Osteoblast (primary cell): ENCODE results near the gene ERBB4. TPM values are rescaled to one million over a fixed set of nuclear protein-coding genes. Genes with fewer than 3 reads are reported as not detected.

Experiments
- DNase-seq: peaks from one replicate; pipeline ENCODE4 v3.0.0; 2011; ENCODE audit warnings: low spot score, mixed read lengths; ENCODE audit not compliant: insufficient read length; ENCODE audit errors: missing footprints
- H2AFZ ChIP-seq: 2 replicates; pipeline ENCODE4 v1.6.0; 2011; ENCODE audit warnings: mild to moderate bottlenecking, low read length
- H3K27ac ChIP-seq: 2 replicates; pipeline ENCODE4 v1.5.1; 2011; ENCODE audit warnings: mild to moderate bottlenecking, low read depth, low read length, moderate library complexity
- H3K27me3 ChIP-seq: 2 replicates; pipeline ENCODE4 v1.6.0; 2012; ENCODE audit warnings: mild to moderate bottlenecking, control low read depth, inconsistent platforms, low read length, moderate library complexity; ENCODE audit not compliant: insufficient read depth
- H3K36me3 ChIP-seq: 2 replicates; pipeline ENCODE4 v1.5.1; 2011; ENCODE audit warnings: mild to moderate bottlenecking, low read length, control low read depth, moderate library complexity; ENCODE audit not compliant: insufficient read depth
- H3K4me1 ChIP-seq: 2 replicates; pipeline ENCODE4 v1.5.1; 2011; ENCODE audit warnings: mild to moderate bottlenecking, low read length, control low read depth, moderate library complexity; ENCODE audit not compliant: insufficient read depth
- H3K4me2 ChIP-seq: 2 replicates; pipeline ENCODE4 v1.6.0; 2011; ENCODE audit warnings: mild to moderate bottlenecking, low read length; ENCODE audit not compliant: insufficient read depth
- H3K4me3 ChIP-seq: fragments of 200-600 bp; sonication (generic); 3 replicates; pipeline ENCODE4 v1.5.1; 2012; ENCODE audit warnings: mild to moderate bottlenecking, low read length, inconsistent platforms; ENCODE audit not compliant: insufficient read depth
- H3K79me2 ChIP-seq: 2 replicates; pipeline ENCODE4 v1.6.0; 2012; ENCODE audit warnings: mild to moderate bottlenecking, low read length, control low read depth, inconsistent platforms; ENCODE audit not compliant: insufficient read depth
- H3K9me3 ChIP-seq: 2 replicates; pipeline ENCODE4 v1.5.1; 2011; ENCODE audit warnings: low read depth, low read length, control low read depth
- H4K20me1 ChIP-seq: 2 replicates; pipeline ENCODE4 v1.6.0; 2012; ENCODE audit warnings: mild to moderate bottlenecking, low read length, control low read depth; ENCODE audit not compliant: insufficient read depth
- CTCF ChIP-seq: IDR thresholded peaks from 2 replicates; pipeline ENCODE4 v1.5.1; 2011; ENCODE audit warnings: mild to moderate bottlenecking, low read depth, low read length, moderate library complexity; ENCODE audit errors: extremely low read depth
- total RNA-seq: library from RNA; depleted of rRNA; stranded (reverse); fragments of >200 nt; gene quantifications from 2 replicates; pipeline ENCODE4 v1.2.3, GENCODE V29; 2012

Gene ERBB4
- total RNA-seq, 1 donor: under 0.01 TPM

- no peaks in the 10 kb centered on the region for H3K9me3 ChIP-seq
- H3K4me1 ChIP-seq: no peaks in the 10 kb centered on the region
- no peaks in the 10 kb centered on the region for H3K27me3 ChIP-seq
- H3K79me2 ChIP-seq: no peaks in the 10 kb centered on the region
- H3K4me2 ChIP-seq: no peak overlapping the region
- H2AFZ ChIP-seq: no peak overlapping the region
- no peak for DNase-seq
- TF ChIP-seq CTCF: no peak
- H3K36me3 ChIP-seq: no peaks in the 10 kb centered on the region
- no peak overlapping the region for H3K4me3 ChIP-seq
- no peak overlapping the region for H3K27ac ChIP-seq
- H4K20me1 ChIP-seq: no peaks in the 10 kb centered on the region
These were observed 1205.2 kb downstream of the ERBB4 start for GRCh38 chr2:211333377-211333776.

GRCh38 chr2:211331736-211332135, 1206.9 kb downstream of the ERBB4 start:
- H2AFZ ChIP-seq: no peak overlapping the region

GRCh38 chr2:211329882-211330281, 1208.7 kb downstream of the ERBB4 start:
- DNase-seq: no peak
- Histone ChIP-seq H3K4me3 (no peak overlapping the region), H3K36me3 (no peaks in the 10 kb centered on the region), H3K4me2 (no peak overlapping the region), H3K27me3 (no peaks in the 10 kb centered on the region), H2AFZ (no peak overlapping the region), H3K9me3 (no peaks in the 10 kb centered on the region), H3K4me1 (no peaks in the 10 kb centered on the region), H4K20me1 (no peaks in the 10 kb centered on the region), H3K27ac (no peak overlapping the region), H3K79me2 (no peaks in the 10 kb centered on the region)
- TF ChIP-seq CTCF: no peak

More at GRCh38 chr2:211331736-211332135, 1206.9 kb downstream of the ERBB4 start:
- Histone ChIP-seq H3K9me3 (no peaks in the 10 kb centered on the region), H3K4me3 (no peak overlapping the region), H3K27me3 (no peaks in the 10 kb centered on the region), H3K27ac (no peak overlapping the region), H3K4me1 (no peaks in the 10 kb centered on the region), H3K79me2 (no peaks in the 10 kb centered on the region), H4K20me1 (no peaks in the 10 kb centered on the region), H3K4me2 (no peak overlapping the region), H3K36me3 (no peaks in the 10 kb centered on the region)
- TF ChIP-seq CTCF: no peak
- DNase-seq: no peak

GRCh38 chr2:211329421-211329820, 1209.2 kb downstream of the ERBB4 start:
- Histone ChIP-seq H3K4me1 (no peaks in the 10 kb centered on the region), H3K79me2 (no peaks in the 10 kb centered on the region), H3K9me3 (no peaks in the 10 kb centered on the region)

More at GRCh38 chr2:211329421-211329820, 1209.2 kb downstream of the ERBB4 start:
- Histone ChIP-seq H3K27me3 (no peaks in the 10 kb centered on the region), H3K27ac (no peak overlapping the region), H3K36me3 (no peaks in the 10 kb centered on the region), H3K4me3 (no peak overlapping the region), H2AFZ (no peak overlapping the region), H4K20me1 (no peaks in the 10 kb centered on the region), H3K4me2 (no peak overlapping the region)
- no peak for DNase-seq
- no peak for TF ChIP-seq CTCF
